GM18951 (cell line): ENCODE results near the gene CCAR1.
"Not testable (repeated sequence)": the region's sequence is repeated elsewhere in the genome, so short reads cannot be mapped to it uniquely, and the experiment has no call there.

Source experiments
- POLR2A ChIP-seq: IDR thresholded peaks from 4 replicates; pipeline ENCODE4 v1.6.1; 2011; ENCODE audit warnings: mild to moderate bottlenecking; ENCODE audit not compliant: insufficient read length, insufficient read depth; ENCODE audit errors: extremely low read depth
- in situ Hi-C: fragments of 300-500 bp; cut with MboI; formaldehyde crosslinking; loops from one replicate; pipeline ENCODE4 v1.12.0; 2022; ENCODE audit warnings: low sequenced_read_pairs, mixed read lengths, inconsistent platforms; ENCODE audit not compliant: unreplicated experiment

CCAR1 gene

GRCh38 chr10:68826764-68827591 lies 105.9 kb downstream of the CCAR1 start, which contains the start of gene STOX1:
Gene STOX1, plus strand, starts transcription at chr10:68827531. Its CDS starts 93 bp downstream, at chr10:68827624.
- in situ Hi-C loops: no loop called here
- TF ChIP-seq POLR2A: no peak

GRCh38 chr10:68827592-68827959 lies 106.5 kb downstream of the CCAR1 start:
- in situ Hi-C loops: not testable (repeated sequence)

- in situ Hi-C loops: not testable (repeated sequence)
Measured at GRCh38 chr10:68828083-68828601, 107.1 kb downstream of the CCAR1 start.

GRCh38 chr10:68828833-68829232 lies 107.8 kb downstream of the CCAR1 start:
- TF ChIP-seq POLR2A: no peak
- in situ Hi-C loops: no loop called here

- in situ Hi-C loops: no loop called here
- no peak for TF ChIP-seq POLR2A
Measured at GRCh38 chr10:68829521-68829920, 108.5 kb downstream of the CCAR1 start.

GRCh38 chr10:68829952-68830351 lies 108.9 kb downstream of the CCAR1 start:
- TF ChIP-seq POLR2A: no peak
- in situ Hi-C loops: no loop called here

GRCh38 chr10:68831961-68832455 lies 111.0 kb downstream of the CCAR1 start:
- in situ Hi-C loops: no loop called here

GRCh38 chr10:68832601-68833000 lies 111.6 kb downstream of the CCAR1 start:
- TF ChIP-seq POLR2A: no peak
- in situ Hi-C loops: no loop called here

More at GRCh38 chr10:68831961-68832455, 111.0 kb downstream of the CCAR1 start:
- no peak for TF ChIP-seq POLR2A

GRCh38 chr10:68837626-68838322 lies 116.7 kb downstream of the CCAR1 start:
- in situ Hi-C loops: no loop called here

GRCh38 chr10:68840650-68841049 lies 119.6 kb downstream of the CCAR1 start:
- in situ Hi-C loops: not testable (repeated sequence)

More at GRCh38 chr10:68837626-68838322, 116.7 kb downstream of the CCAR1 start:
- no peak for TF ChIP-seq POLR2A
